K562 (cell line): ENCODE results near the gene ANO8. TPM values are rescaled to one million over a fixed set of nuclear protein-coding genes. Genes with fewer than 3 reads are reported as not detected.

Experiments used
- ATAC-seq: fragments of 200-7000 bp; cut with Tn5 transposase; 3 replicates; pipeline ENCODE4 v1.9.1; 2020; ENCODE audit warnings: moderate library complexity
- BruUV-seq: library from RNA; stranded (reverse); fragments of 400-500 nt; replicated peaks from 2 replicates; lab custom pipeline; 2021; lab: Mats Ljungman, UMichigan
- CTCF ChIA-PET: fragments of 300-600 bp; formaldehyde crosslinking; extraction: SDS; loops from one replicate; lab custom pipeline; 2021; ENCODE audit warnings: low intra/inter-chr PET ratio; lab: Yijun Ruan, JAX
- POLR2A ChIA-PET: fragments of 300-600, 350-650 bp; sonication (Branson Sonifier 250); formaldehyde crosslinking; extraction: SDS; loops from one replicate; lab custom pipeline; 2021; ENCODE audit warnings: antibody characterized with exemption, inconsistent platforms; lab: Yijun Ruan, JAX
- DNase-seq, 4 experiments: peaks; one replicate each; pipeline versions ENCODE4 v3.0.0 to v3.0.0-alpha.2; 2011 to 2018; ENCODE audit warnings: low spot score in 3 of 4, mixed read lengths in 3 of 4; ENCODE audit errors: extremely low read depth in 1 of 4
- FAIRE-seq: peaks from 2 replicates; lab custom pipeline; 2011; peaks lifted over from hg19 to GRCh38; lab: Jason Lieb, UNC
- H2AFZ ChIP-seq: 2 replicates; pipeline ENCODE4 v1.6.0; 2011; ENCODE audit warnings: low read depth, low read length, control low read depth, inconsistent platforms
- H3K27ac ChIP-seq: fragments of 200-600 bp; 3 replicates; pipeline ENCODE4 v1.8.0; 2011; ENCODE audit warnings: low read depth, mild to moderate bottlenecking, control low read depth, inconsistent platforms, low read length, moderate library complexity, mixed read lengths; ENCODE audit errors: extremely low read depth
- H3K27me3 ChIP-seq, 2 experiments: fragments of 300-600 bp in 1 of 2; 2 replicates in 1 of 2; 3 replicates in 1 of 2; pipeline versions ENCODE4 v1.6.0 to v1.8.0; 2011; ENCODE audit warnings: inconsistent platforms in 2 of 2, low read length in 2 of 2, mild to moderate bottlenecking in 1 of 2, mixed read lengths in 1 of 2, moderate library complexity in 1 of 2; ENCODE audit not compliant: control insufficient read depth in 2 of 2, insufficient read depth in 2 of 2
- H3K36me3 ChIP-seq: fragments of 300-600 bp; 3 replicates; pipeline ENCODE4 v1.8.0; 2011; ENCODE audit warnings: mild to moderate bottlenecking, low read length, inconsistent platforms; ENCODE audit not compliant: control insufficient read depth, insufficient read depth
- H3K4me1 ChIP-seq, 2 experiments: fragments of 200-600 bp in 1 of 2; replicated peaks in 1 of 2; 2 replicates in 1 of 2; 3 replicates in 1 of 2; pipeline versions ENCODE4 v1.5.1 to v1.8.0; 2011; ENCODE audit warnings: inconsistent platforms in 2 of 2, low read length in 2 of 2, mild to moderate bottlenecking in 1 of 2, mixed read lengths in 1 of 2, moderate library complexity in 1 of 2; ENCODE audit not compliant: control insufficient read depth in 2 of 2, insufficient read depth in 2 of 2
- H3K4me2 ChIP-seq: 2 replicates; pipeline ENCODE4 v1.6.1; 2011; ENCODE audit warnings: low read length, control low read depth, inconsistent platforms, mixed read lengths; ENCODE audit not compliant: insufficient read depth
- H3K4me3 ChIP-seq: fragments of 200-600 bp; sonication (generic), shearing (Covaris generic); 2 replicates; pipeline ENCODE4 v1.5.1; 2016; ENCODE audit warnings: control low read depth, inconsistent platforms
- H3K79me2 ChIP-seq: fragments of 200-600 bp; 3 replicates; pipeline ENCODE4 v1.8.0; 2011; ENCODE audit warnings: low read length, inconsistent platforms; ENCODE audit not compliant: control insufficient read depth, insufficient read depth
- H3K9ac ChIP-seq, 2 experiments: 2 replicates each; pipeline versions ENCODE4 v1.6.0 to v1.6.1; 2011; ENCODE audit warnings: low read depth in 2 of 2, low read length in 2 of 2, control low read depth in 1 of 2, inconsistent platforms in 1 of 2, mild to moderate bottlenecking in 1 of 2, mixed read lengths in 1 of 2; ENCODE audit not compliant: insufficient read depth in 1 of 2
- H3K9me1 ChIP-seq: one replicate; pipeline ENCODE4 v1.6.0; 2011; ENCODE audit warnings: inconsistent platforms, mild to moderate bottlenecking, low read length, moderate library complexity; ENCODE audit not compliant: control insufficient read depth, insufficient read depth
- H3K9me3 ChIP-seq: replicated peaks from 2 replicates; pipeline ENCODE4 v1.5.1; 2011; ENCODE audit warnings: low read depth, low read length, inconsistent platforms; ENCODE audit not compliant: control insufficient read depth, insufficient read depth
- H4K20me1 ChIP-seq: replicated peaks from 2 replicates; pipeline ENCODE4 v1.6.1; 2011; ENCODE audit warnings: low read length, inconsistent platforms, mixed read lengths; ENCODE audit not compliant: control insufficient read depth, insufficient read depth
- NFXL1 ChIP-seq: fragments of 450-650 bp; formaldehyde crosslinking; IDR thresholded peaks from 2 replicates; pipeline ENCODE4 v1.4.0; 2021; ENCODE audit warnings: mild to moderate bottlenecking
- POLR2G ChIP-seq: fragments of 200-400 bp; formaldehyde crosslinking; IDR thresholded peaks from 2 replicates; pipeline ENCODE4 v1.6.1; 2017; ENCODE audit warnings: low read depth, mild to moderate bottlenecking, antibody characterized with exemption, low read length, moderate library complexity
- ZBTB33 ChIP-seq: sonication (generic); formaldehyde crosslinking; IDR thresholded peaks from 2 replicates; pipeline ENCODE4 v1.8.1; 2023; ENCODE audit warnings: mild to moderate bottlenecking, missing genetic modification reagents
- WGBS: fragments of 100-300 bp; shearing (Covaris generic); methylation state at CpG from one replicate; pipeline ENCODE4 v1.1.6; 2016; ENCODE audit warnings: low coverage, mixed read lengths; ENCODE audit not compliant: insufficient coverage; ENCODE audit errors: missing lambda C conversion rate; 5-methylcytosine and 5-hydroxymethylcytosine counted together
- in situ Hi-C: fragments of 300-500 bp; cut with MboI; formaldehyde crosslinking; loops from 4 replicates; pipeline ENCODE4 v1.15.0; 2018; ENCODE audit warnings: inconsistent platforms, mixed read lengths
- intact Hi-C: fragments of 100-400 bp; cut with micrococcal nuclease; formaldehyde crosslinking; loops from 2 replicates; pipeline ENCODE4 v1.14.2; 2022
- polyA plus RNA-seq, 8 experiments: library from polyadenylated mRNA; depleted of rRNA in 4 of 8; stranded (reverse) in 5 of 8; unstranded in 3 of 8; fragments of >200 nt; fragmentation: Nextera tagmentation in 2 of 8; fragmentation: Illumina TruSeq in 1 of 8; extraction: Ambion mirVana in 2 of 8; extraction: Trizol in 1 of 8; gene quantifications; 2 replicates each; pipeline versions ENCODE4 v1.2.1 to v1.2.3, GENCODE V29; 2011 to 2014; ENCODE audit warnings: inconsistent platforms in 1 of 8, missing spikeins in 1 of 8
- total RNA-seq, 7 experiments: library from RNA; depleted of rRNA in 6 of 7; stranded (reverse); fragments of >200 nt in 6 of 7; fragmentation: Illumina TruSeq in 2 of 7; extraction: Trizol in 2 of 7; gene quantifications; 2 replicates each; pipeline versions ENCODE4 v1.2.1 to v1.2.3, GENCODE V29; 2011 to 2021; ENCODE audit warnings: low replicate concordance in 1 of 7

The ANO8 gene
- total and polyA plus RNA-seq, 9 of the 15 experiments (the other 6 are each of a cell fraction or from before 2014, with no cell fraction given) = 0.07 to 7.6 (median 2.3) TPM; not detected in 1

DNA sequence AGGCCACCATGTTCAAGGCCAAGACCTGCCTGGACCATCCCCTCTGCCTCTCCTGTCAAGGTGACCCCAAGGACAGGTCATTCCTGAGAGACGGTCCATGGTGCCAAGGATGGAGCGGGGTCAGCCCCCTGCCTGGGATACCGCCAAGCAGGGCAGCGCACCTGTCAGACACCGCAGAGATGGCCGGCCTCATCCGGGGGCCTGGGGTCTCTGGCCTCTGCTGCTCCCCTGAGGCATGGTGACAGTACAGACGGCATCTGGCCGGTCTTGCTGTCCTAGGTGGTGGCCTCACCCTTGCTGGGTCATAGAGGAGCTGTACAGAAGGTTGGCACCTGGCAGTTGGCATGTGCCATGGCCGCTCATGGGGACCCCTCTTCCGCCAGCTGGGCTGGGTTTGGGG lies 14.2 kb downstream of the ANO8 start:
- Histone ChIP-seq H4K20me1 (no peaks in the 10 kb centered on the region), H3K4me1 (peaks cover 5 to 39% of the 10 kb centered on the region in 2 experiments; a peak in 4 of 5 replicates), H3K4me2 (no peak overlapping the region), H3K9me3 (no peaks in the 10 kb centered on the region), H3K4me3 (no peak overlapping the region), H3K79me2 (no peaks in the 10 kb centered on the region; the same call in 2 of the 3 replicates), H3K27ac (no peak overlapping the region), H3K9ac (no peak overlapping the region), H3K9me1 (no peaks in the 10 kb centered on the region), H2AFZ (no peak overlapping the region), H3K27me3 (no peaks in the 10 kb centered on the region), H3K36me3 (peaks cover 54% of the 10 kb centered on the region)
- WGBS = 78% methylated on average over 9 of the region's 11 CpGs
- no peak for DNase-seq
- no peak for FAIRE-seq
- in situ Hi-C loops (no loop called here), intact Hi-C loops (no loop called here)
- ChIA-PET POLR2A (interaction anchor here (6.9 kb wide), 1 partner anchor 14 kb away, joined by 41 read pairs; the partner anchor contains the start of gene ANO8), CTCF (no interaction called here)
- no TSS peak for BruUV-seq
- TF ChIP-seq POLR2G = peak; percentile 50; the same call in 1 of the 2 replicates
- no peak for TF ChIP-seq NFXL1
- 0 out of 2 replicates have a peak, but pooled peaks have one; percentile 20 for TF ChIP-seq ZBTB33 (CRISPR knock-in tag)
- ATAC-seq = no peak
